SU-DHL-6 (cell line): ENCODE results near the gene ACTA1.

Experiments used
- H2AFZ ChIP-seq: fragments of 200-600 bp; sonication (generic); 2 replicates; pipeline ENCODE4 v1.6.1; 2014; ENCODE audit warnings: low read depth, mild to moderate bottlenecking, moderate library complexity, mixed read lengths, antibody characterized with exemption, low read length; ENCODE audit not compliant: severe bottlenecking
- H3F3A ChIP-seq: fragments of 200-600 bp; shearing (Covaris generic); 2 replicates; pipeline ENCODE4 v1.6.0; 2016; ENCODE audit warnings: antibody characterized with exemption, mild to moderate bottlenecking; ENCODE audit not compliant: insufficient read depth
- H3K27ac ChIP-seq: fragments of 200-600 bp; sonication (generic); 2 replicates; pipeline ENCODE4 v1.5.1; 2016; ENCODE audit warnings: low read depth, mild to moderate bottlenecking, low read length, moderate library complexity, mixed read lengths
- H3K27me3 ChIP-seq: fragments of 200-600 bp; sonication (generic), shearing (Covaris generic); 2 replicates; pipeline ENCODE4 v1.6.0; 2014; ENCODE audit warnings: mild to moderate bottlenecking, low read length
- H3K36me3 ChIP-seq: fragments of 200-600 bp; sonication (generic); 2 replicates; pipeline ENCODE4 v1.6.1; 2014; ENCODE audit warnings: mild to moderate bottlenecking, low read length, mixed read lengths
- H3K4me2 ChIP-seq: fragments of 300-600, 200-600 bp; shearing (Covaris generic), sonication (generic); 2 replicates; pipeline ENCODE4 v1.6.0; 2014; ENCODE audit warnings: low read length, low read depth, mild to moderate bottlenecking; ENCODE audit not compliant: poor library complexity, severe bottlenecking
- H3K4me3 ChIP-seq: fragments of 200-600 bp; sonication (generic); 2 replicates; pipeline ENCODE4 v1.5.1; 2014; ENCODE audit warnings: antibody characterized with exemption, low read length, mild to moderate bottlenecking, mixed read lengths; ENCODE audit not compliant: insufficient read depth, poor library complexity, severe bottlenecking
- H3K79me2 ChIP-seq: fragments of 200-600 bp; sonication (generic); 2 replicates; pipeline ENCODE4 v1.6.1; 2014; ENCODE audit warnings: mild to moderate bottlenecking, low read length, moderate library complexity; ENCODE audit not compliant: insufficient read depth
- H3K9ac ChIP-seq: fragments of 200-600 bp; sonication (generic); 2 replicates; pipeline ENCODE4 v1.7.0; 2014; ENCODE audit warnings: mild to moderate bottlenecking, low read length
- H3K9me2 ChIP-seq: fragments of 200-600 bp; sonication (generic); replicated peaks from 2 replicates; pipeline ENCODE4 v1.6.1; 2014; ENCODE audit warnings: low read length; ENCODE audit not compliant: insufficient read depth
- H3K9me3 ChIP-seq: fragments of 200-600 bp; sonication (generic); 2 replicates; pipeline ENCODE4 v1.6.1; 2014; ENCODE audit warnings: low read length, mixed read lengths; ENCODE audit not compliant: insufficient read depth
- H4K20me1 ChIP-seq: fragments of 200-600 bp; sonication (generic); 2 replicates; pipeline ENCODE4 v1.6.1; 2014; ENCODE audit warnings: low read depth, mild to moderate bottlenecking, antibody characterized with exemption, low read length, moderate library complexity, mixed read lengths
- CTCF ChIP-seq: fragments of 200-600 bp; sonication (generic); IDR thresholded peaks from one replicate; pipeline ENCODE4 v1.5.1; 2017; ENCODE audit warnings: antibody characterized with exemption, mild to moderate bottlenecking, low read length, moderate library complexity; ENCODE audit not compliant: insufficient read depth, poor library complexity, severe bottlenecking
- EZH2phosphoT487 ChIP-seq: fragments of 200-600 bp; sonication (generic), shearing (Covaris generic); conservative IDR thresholded peaks from 2 replicates; pipeline ENCODE4 v1.6.1; 2018; ENCODE audit warnings: mild to moderate bottlenecking, antibody characterized with exemption, low read length, moderate library complexity, mixed read lengths

ACTA1 gene

GRCh38 chr1:229431284-229432115 is 2.4 kb downstream of the ACTA1 start:
- Histone ChIP-seq H2AFZ (no peak overlapping the region), H3K4me3 (no peak overlapping the region), H3K9me2 (no peaks in the 10 kb centered on the region), H3K9me3 (no peaks in the 10 kb centered on the region), H4K20me1 (no peaks in the 10 kb centered on the region), H3K4me2 (no peak overlapping the region), H3K79me2 (no peaks in the 10 kb centered on the region), H3F3A (no peaks in the 10 kb centered on the region), H3K36me3 (no peaks in the 10 kb centered on the region), H3K27ac (no peak overlapping the region), H3K9ac (no peak overlapping the region), H3K27me3 (no peaks in the 10 kb centered on the region)
- TF ChIP-seq CTCF (no peak), EZH2phosphoT487 (no peak)

GRCh38 chr1:229430761-229431283 is 3.1 kb downstream of the ACTA1 start:
- H3K4me3 ChIP-seq: no peak overlapping the region

GRCh38 chr1:229428256-229428655 is 5.6 kb downstream of the ACTA1 start:
- Histone ChIP-seq H3K27ac (no peak overlapping the region), H3F3A (no peaks in the 10 kb centered on the region), H3K79me2 (no peaks in the 10 kb centered on the region), H3K4me3 (no peak overlapping the region), H4K20me1 (no peaks in the 10 kb centered on the region), H3K9me3 (no peaks in the 10 kb centered on the region), H2AFZ (no peak overlapping the region), H3K9me2 (no peaks in the 10 kb centered on the region), H3K4me2 (no peak overlapping the region), H3K27me3 (no peaks in the 10 kb centered on the region), H3K9ac (no peak overlapping the region), H3K36me3 (no peaks in the 10 kb centered on the region)
- no peak for TF ChIP-seq EZH2phosphoT487
- no peak for TF ChIP-seq CTCF

More at GRCh38 chr1:229430761-229431283, 3.1 kb downstream of the ACTA1 start:
- Histone ChIP-seq H3K9ac (no peak overlapping the region), H3K27me3 (no peaks in the 10 kb centered on the region), H3K4me2 (no peak overlapping the region), H3K9me3 (no peaks in the 10 kb centered on the region), H3K27ac (no peak overlapping the region), H3K9me2 (no peaks in the 10 kb centered on the region), H3K36me3 (no peaks in the 10 kb centered on the region), H4K20me1 (no peaks in the 10 kb centered on the region), H3K79me2 (no peaks in the 10 kb centered on the region), H2AFZ (no peak overlapping the region), H3F3A (no peaks in the 10 kb centered on the region)
- TF ChIP-seq EZH2phosphoT487 (no peak), CTCF (no peak)
